Posterior cingulate gyrus (tissue), 11 donors: ENCODE data around the gene UXS1.

Experiments used
- DNase-seq, 10 donors: peaks; one replicate each; pipeline versions ENCODE4 v3.0.0 to v3.0.0-alpha.2; 2020 to 2021; ENCODE audit warnings: mixed read lengths in 3 of 10
- intact Hi-C: fragments of 100-400 bp; cut with DNase I; formaldehyde crosslinking; loops from one replicate; pipeline ENCODE4 v1.15.1; 2023

The UXS1 gene

GRCh38 chr2:106114166-106114565, 79.9 kb downstream of the UXS1 start:
- DNase-seq: no peak
- intact Hi-C loops: no loop called here

GRCh38 chr2:106113361-106113966, 80.6 kb downstream of the UXS1 start:
- intact Hi-C loops: no loop called here
- DNase-seq: no peak

- DNase-seq: no peak
- intact Hi-C loops: no loop called here
Observed at GRCh38 chr2:106111882-106112571, 82.1 kb downstream of the UXS1 start.

GRCh38 chr2:106109675-106110424, 84.3 kb downstream of the UXS1 start:
- DNase-seq: no peak
- intact Hi-C loops: loop anchor here (5.0 kb wide), 2 partner anchors 432 to 472 kb away; no protein-coding TSS in a partner anchor

- no peak for DNase-seq
- intact Hi-C loops: loop anchor here (5.0 kb wide), 2 partner anchors 434 to 474 kb away; no protein-coding TSS in a partner anchor
Observed at GRCh38 chr2:106108791-106109190, 85.3 kb downstream of the UXS1 start.

GRCh38 chr2:106108351-106108750, 85.8 kb downstream of the UXS1 start:
- intact Hi-C loops: loop anchor here (5.0 kb wide), 2 partner anchors 434 to 474 kb away; no protein-coding TSS in a partner anchor
- DNase-seq: peak in 5 of 10 donors; percentile 34 to 93 (median 39)

GRCh38 chr2:106107509-106108131, 86.5 kb downstream of the UXS1 start:
- no peak for DNase-seq
- intact Hi-C loops: loop anchor here (5.0 kb wide), 2 partner anchors 435 to 475 kb away; no protein-coding TSS in a partner anchor

- intact Hi-C loops: loop anchor here (5.0 kb wide), 2 partner anchors 435 to 475 kb away; no protein-coding TSS in a partner anchor
- DNase-seq: no peak
Observed at GRCh38 chr2:106106622-106107508, 87.2 kb downstream of the UXS1 start.

GRCh38 chr2:106105151-106105922, 88.8 kb downstream of the UXS1 start:
- intact Hi-C loops: loop anchor here (5.0 kb wide), 2 partner anchors 437 to 477 kb away; no protein-coding TSS in a partner anchor
- DNase-seq: no peak

- DNase-seq: peak in 6 of 10 donors; percentile 49 to 91 (median 54)
- intact Hi-C loops: loop anchor here (5.0 kb wide), 2 partner anchors 438 to 478 kb away; no protein-coding TSS in a partner anchor
Observed at GRCh38 chr2:106104332-106105062, 89.6 kb downstream of the UXS1 start.

- no peak for DNase-seq
- intact Hi-C loops: loop anchor here (10.0 kb wide), 1 partner anchor 525 kb away; no protein-coding TSS in a partner anchor
Observed at GRCh38 chr2:106099691-106100090, 94.4 kb downstream of the UXS1 start.

- no peak for DNase-seq
- intact Hi-C loops: loop anchor here (10.0 kb wide), 1 partner anchor 524 kb away; no protein-coding TSS in a partner anchor
Observed at GRCh38 chr2:106098664-106099063, 95.4 kb downstream of the UXS1 start.

GRCh38 chr2:106098081-106098480, 96.0 kb downstream of the UXS1 start:
- intact Hi-C loops: loop anchor here (10.0 kb wide), 1 partner anchor 523 kb away; no protein-coding TSS in a partner anchor
- no peak for DNase-seq

- DNase-seq: peak in 1 of 10 donors; percentile 80
- intact Hi-C loops: loop anchor here (10.0 kb wide), 1 partner anchor 523 kb away; no protein-coding TSS in a partner anchor
Observed at GRCh38 chr2:106097038-106098000, 96.8 kb downstream of the UXS1 start.

- intact Hi-C loops: loop anchor here (10.0 kb wide), 1 partner anchor 522 kb away; no protein-coding TSS in a partner anchor
- DNase-seq: peak in 1 of 10 donors; percentile 57
Observed at GRCh38 chr2:106096299-106097037, 97.6 kb downstream of the UXS1 start.
